Epithelial cell of prostate (primary cell): Measurements from ENCODE around the gene LMTK2.

ENCODE experiments used
- DNase-seq: peaks from one replicate; pipeline ENCODE4 v3.0.0-alpha.2; 2011; ENCODE audit warnings: low read depth, low spot score
- H3K27ac ChIP-seq: fragments of 450-650 bp; 2 replicates; pipeline ENCODE4 v1.5.1; 2017; ENCODE audit warnings: mild to moderate bottlenecking

Gene LMTK2

GRCh38 chr7:98106647-98107312, at the start of gene LMTK2:
TSS of gene LMTK2 (plus strand) at chr7:98106862. CDS start at chr7:98107178, 316 bp downstream.
- peak; percentile 52 for DNase-seq
- H3K27ac ChIP-seq, result peak within 1 kb of the TSS; percentile 86

- H3K27ac ChIP-seq, result peak overlapping the region; percentile 64
- DNase-seq, result no peak
Measured at GRCh38 chr7:98057157-98057556, 49.5 kb upstream of the LMTK2 start.

DNA sequence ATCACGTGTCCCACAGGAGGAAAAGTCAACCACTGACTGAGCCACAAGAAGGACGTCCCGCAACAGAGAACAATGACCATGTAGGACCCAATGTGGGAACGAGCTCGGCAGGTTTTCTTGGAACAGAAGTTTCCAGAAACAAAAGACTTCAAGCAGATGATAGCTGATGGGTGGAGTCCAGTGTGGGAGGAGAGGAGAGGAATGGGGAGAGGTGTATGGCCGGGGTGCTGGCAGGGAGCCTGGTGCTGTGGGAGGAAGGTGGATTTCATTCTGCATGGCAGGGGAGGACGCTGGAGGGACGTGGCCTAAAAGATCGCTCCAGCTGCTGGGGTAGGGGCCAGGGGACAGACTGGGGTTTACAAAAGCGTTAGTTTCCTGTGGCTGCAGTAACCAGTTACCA, 48.5 kb upstream of the LMTK2 start:
- no peak for DNase-seq
- no peak overlapping the region for H3K27ac ChIP-seq

GRCh38 chr7:98064233-98064632, 42.4 kb upstream of the LMTK2 start:
- no peak for DNase-seq
- H3K27ac ChIP-seq, result no peak overlapping the region

DNA sequence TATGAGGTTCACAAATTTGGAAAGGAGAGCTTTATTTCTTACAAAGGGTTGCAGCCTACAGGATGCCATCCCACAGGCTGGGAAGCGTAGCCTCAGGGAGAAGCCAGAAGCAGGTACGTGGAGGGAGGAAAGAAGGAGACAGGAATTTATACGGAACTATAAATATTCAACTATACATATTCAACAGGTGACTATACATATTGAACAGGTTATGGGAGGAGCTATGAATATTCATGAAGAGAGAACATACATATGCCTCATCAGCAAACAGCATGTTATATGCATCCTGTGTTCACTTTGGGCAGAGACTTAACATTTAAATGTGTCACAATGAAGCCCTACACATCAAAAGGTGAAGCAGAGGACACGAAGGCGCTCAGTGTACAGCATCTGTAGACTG, 40.5 kb upstream of the LMTK2 start:
- H3K27ac ChIP-seq, result no peak overlapping the region
- DNase-seq, result no peak

DNA sequence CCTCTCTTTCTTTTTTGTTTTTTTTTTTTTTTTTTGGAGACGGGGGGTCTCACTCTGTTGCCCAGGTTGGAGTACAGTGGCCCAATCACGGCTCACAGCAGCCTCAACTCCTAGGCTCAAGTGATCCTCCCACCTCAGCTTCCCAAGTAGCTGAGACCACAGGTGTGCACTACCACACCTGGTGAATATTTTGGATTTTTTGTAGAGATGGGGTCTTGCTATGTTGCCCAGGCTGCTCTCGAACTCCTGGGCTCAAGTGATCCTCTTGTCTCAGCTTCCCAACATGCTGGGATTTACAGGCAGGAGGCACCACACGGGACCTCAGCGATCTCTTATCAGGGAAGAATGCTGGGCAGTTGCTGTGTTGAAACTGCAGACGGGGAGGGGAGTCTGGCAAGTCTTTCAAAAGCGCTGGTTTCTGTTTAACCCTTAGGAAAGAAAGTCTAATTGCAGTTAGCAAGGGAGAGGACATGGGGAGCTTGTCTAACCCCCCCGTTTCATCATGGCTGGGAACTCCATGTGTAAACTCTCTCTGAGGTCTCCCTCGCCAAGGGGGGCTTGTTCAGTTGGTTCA, 39.6 kb upstream of the LMTK2 start:
- H3K27ac ChIP-seq, result no peak overlapping the region
- no peak for DNase-seq

DNA sequence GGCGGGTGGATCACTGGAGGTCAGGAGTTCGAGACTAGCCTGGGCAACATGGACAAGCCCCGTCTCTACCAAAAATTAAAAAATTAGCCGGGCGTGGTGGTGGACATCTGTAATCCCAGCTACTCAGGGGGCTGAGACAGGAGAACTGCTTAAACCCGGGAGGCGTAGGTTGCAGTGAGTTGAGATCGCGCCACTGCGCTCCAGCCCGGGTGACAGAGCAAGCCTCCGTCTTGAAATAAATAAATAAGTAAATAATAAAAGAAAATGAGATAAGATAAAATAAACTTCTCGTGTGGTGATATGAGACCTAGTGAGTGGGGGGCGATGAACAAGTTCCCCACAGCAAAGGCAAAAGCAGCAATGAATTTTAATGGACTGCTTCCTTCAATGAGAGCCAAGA, 33.6 kb upstream of the LMTK2 start:
- no peak for DNase-seq
- H3K27ac ChIP-seq, result no peak overlapping the region

DNA sequence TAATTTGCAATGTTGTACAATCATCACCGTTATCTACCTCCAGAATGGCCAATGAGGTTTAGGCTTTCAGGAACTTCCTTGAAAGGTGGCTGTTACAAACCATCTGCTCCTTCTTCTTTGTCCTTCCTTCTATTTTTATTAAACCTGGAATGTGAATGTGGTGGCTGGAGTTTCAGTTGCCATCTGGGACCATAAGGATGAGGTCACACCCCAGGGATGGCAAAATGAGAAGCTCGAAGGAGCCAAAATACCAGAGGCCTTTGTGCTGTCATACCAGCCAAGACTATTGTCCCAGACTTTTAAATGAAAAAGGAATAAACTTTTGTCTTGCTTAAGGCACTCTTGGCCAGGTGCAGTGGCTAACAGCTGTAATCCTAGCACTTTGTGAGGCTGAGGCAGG, 30.9 kb upstream of the LMTK2 start:
- DNase-seq, result no peak

DNA sequence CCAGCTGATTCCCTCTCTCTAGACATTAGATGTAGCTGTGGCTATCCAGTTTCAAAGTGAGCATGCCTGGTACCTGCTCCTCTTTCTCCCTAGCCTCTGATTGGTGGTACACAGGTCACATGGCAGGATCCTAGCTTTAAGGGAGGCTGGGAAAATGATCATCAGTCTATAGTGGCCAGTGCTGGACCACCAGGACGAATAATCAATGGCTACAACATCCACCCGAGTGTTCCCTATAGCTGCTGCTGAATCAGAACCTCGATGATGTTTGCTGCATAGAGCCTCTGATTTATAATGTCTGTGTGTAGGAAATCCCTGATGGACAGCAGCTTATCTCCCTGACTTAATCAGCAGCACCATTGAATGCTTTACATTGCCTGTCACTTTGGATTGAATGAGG, 28.9 kb upstream of the LMTK2 start:
- H3K27ac ChIP-seq, result no peak overlapping the region
- DNase-seq, result no peak

More for the DNA sequence above, 30.9 kb upstream of the LMTK2 start:
- H3K27ac ChIP-seq, result no peak overlapping the region

DNA sequence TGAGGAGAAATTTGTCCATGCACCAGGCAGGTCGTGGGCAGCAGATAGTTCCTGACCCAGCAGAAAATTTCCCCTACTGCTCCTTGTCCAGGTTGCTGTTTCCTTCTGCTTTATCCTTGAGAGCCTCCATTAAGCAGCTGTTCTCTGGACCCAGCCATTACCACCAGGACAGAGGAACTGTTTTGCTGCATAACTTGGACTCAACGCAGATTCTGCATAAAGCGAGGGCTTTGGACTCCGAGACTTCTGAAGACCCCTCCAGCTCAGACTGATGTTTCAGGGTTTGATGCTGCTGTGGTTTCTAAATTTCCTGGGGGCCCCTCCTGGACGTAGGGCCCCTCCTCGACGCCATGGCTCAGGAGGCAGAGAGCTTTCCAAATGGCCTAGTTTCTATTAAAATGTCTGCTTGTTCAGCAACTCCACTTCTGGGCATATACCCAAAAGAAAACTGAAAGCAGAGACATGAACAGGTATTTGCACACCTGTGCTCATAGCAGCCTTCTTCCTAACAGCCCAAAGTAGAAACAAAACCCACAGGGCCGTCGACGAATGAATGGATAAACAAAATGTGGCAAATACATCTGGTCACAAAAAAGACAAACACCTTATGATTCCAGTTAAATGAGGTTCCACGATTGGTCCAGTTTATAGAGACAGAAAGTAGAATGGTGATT, 28.3 kb upstream of the LMTK2 start:
- no peak for DNase-seq
- H3K27ac ChIP-seq, result no peak overlapping the region

DNA sequence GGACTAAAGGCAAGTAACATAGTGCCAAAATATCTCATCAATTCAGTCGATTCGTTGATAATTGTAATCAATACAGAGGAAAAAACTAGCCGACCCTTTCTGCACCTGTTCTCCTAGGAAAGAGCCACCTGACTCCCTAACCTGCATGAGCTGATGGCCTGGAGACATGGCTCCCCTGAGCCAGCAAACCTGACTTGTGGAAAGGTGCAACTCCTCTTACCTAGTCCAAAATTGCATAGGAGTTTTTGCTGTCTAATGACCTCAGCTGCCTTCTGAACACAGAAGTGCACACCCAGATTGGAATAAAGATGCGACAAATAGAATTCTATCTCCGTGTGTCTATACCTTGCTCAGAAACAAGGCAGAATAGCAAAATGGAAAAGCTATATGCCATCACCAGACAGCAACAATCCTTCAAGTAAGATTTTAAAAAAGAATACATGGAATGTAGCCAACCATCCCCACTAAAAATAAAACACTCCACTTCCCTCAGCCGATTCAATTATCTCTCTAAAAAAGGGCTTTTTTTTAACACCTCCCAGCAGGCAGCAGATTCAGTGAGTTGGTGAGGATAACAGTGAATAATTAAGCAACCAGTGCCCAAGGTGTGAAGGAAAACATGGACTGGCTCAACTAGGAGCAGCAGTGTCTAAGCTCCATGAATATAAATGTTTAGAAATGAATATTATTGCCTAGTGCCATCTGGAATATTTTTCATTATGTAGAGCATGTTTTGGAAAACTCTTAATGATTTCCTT, 26.6 kb upstream of the LMTK2 start:
- no peak for DNase-seq
- H3K27ac ChIP-seq, result no peak overlapping the region

DNA sequence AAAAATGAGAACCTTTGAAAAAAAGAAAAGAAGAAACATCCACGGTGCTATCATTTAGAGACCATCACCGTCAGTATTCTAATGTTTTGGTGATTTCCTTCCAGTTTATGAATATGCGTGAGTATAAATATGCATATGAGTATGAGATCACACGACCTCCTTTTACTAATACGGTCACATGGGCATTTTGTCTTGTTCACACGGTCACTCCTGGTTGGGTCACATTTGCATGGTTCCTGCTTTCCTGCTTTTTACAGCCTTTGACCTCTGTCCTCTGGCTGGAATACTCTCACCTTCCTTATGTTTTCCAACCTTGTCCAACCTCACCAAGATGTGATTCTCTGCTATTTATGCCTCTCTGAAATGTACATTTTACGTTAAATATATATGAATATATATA, 25.3 kb upstream of the LMTK2 start:
- DNase-seq, result no peak
- no peak overlapping the region for H3K27ac ChIP-seq

GRCh38 chr7:98084631-98085030, 22.0 kb upstream of the LMTK2 start:
- DNase-seq, result no peak

GRCh38 chr7:98085674-98086073, 21.0 kb upstream of the LMTK2 start:
- no peak for DNase-seq
- H3K27ac ChIP-seq, result peak overlapping the region; percentile 98

More at GRCh38 chr7:98084631-98085030, 22.0 kb upstream of the LMTK2 start:
- peak overlapping the region; percentile 98 for H3K27ac ChIP-seq

- peak overlapping the region; percentile 98 for H3K27ac ChIP-seq
- DNase-seq, result peak; percentile 98
Measured at GRCh38 chr7:98086281-98086718, 20.4 kb upstream of the LMTK2 start.

DNA sequence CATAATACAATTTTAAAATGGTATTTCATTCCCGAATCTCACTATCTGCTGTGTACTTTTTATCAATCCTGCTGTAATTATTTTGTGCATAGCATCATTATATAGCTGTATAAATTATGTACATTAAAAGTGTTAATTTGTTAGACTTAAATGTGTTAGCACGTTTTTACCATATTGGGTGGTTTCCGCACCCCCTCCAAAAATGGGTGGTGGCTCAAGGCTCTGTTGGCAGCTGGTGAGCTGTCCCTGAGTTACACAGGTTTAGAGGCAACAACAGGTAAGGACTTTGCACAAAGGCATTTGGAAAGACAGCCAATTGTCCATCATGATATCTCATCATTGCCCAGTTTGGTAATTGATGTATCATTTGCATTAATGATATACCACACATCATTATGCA, 18.6 kb upstream of the LMTK2 start:
- no peak overlapping the region for H3K27ac ChIP-seq
- DNase-seq, result no peak

GRCh38 chr7:98090116-98090515, 16.5 kb upstream of the LMTK2 start:
- H3K27ac ChIP-seq, result peak overlapping the region; percentile 90
- DNase-seq, result no peak

GRCh38 chr7:98091061-98091460, 15.6 kb upstream of the LMTK2 start:
- H3K27ac ChIP-seq, result peak overlapping the region; percentile 90
- DNase-seq, result peak; percentile 61

GRCh38 chr7:98091523-98091922, 15.1 kb upstream of the LMTK2 start:
- DNase-seq, result no peak
- H3K27ac ChIP-seq, result peak overlapping the region; percentile 90

DNA sequence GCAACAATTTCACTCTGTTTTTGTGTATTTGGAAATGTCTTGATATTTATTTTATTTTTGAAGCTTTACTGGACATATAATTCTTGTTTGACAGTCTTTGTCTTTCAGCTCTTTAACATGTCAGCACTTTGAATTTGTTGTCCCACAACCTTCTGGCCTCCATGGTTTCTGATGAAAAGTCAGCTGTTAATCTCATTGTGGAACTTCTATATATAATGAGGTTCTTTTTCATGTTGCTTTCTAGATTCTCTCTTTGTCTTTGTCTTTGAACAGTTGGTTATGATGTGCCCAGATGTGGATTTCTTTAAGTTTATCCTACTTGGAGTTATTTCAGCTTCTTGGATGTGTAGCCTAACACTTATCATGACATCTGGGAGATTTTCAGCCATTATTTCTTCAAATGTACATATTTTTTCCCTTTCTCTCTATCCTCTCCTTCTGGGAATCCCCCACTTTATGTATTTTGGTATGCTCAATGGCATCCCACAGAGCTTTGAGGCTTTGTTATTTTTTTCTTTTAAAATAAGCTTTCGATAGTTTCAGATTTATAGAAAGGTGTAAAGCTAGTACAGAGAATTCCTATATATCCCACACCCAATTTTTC, 9.5 kb upstream of the LMTK2 start:
- no peak for DNase-seq
- H3K27ac ChIP-seq, result no peak overlapping the region
